HL-60 (cell line): ENCODE results near the gene TACR1.

ENCODE experiments used
- DNase-seq, 2 experiments: peaks; one replicate each; pipeline ENCODE4 v3.0.0-alpha.2; 2010 to 2020; ENCODE audit warnings: low read depth in 1 of 2, low spot score in 1 of 2
- H3K27ac ChIP-seq: fragments of 250-450 bp; sonication (Bioruptor Pico); replicated peaks from 2 replicates; pipeline ENCODE4 v1.5.1; 2020; ENCODE audit warnings: mild to moderate bottlenecking, moderate library complexity
- H3K27me3 ChIP-seq: fragments of 250-450 bp; sonication (Bioruptor Pico); 2 replicates; pipeline ENCODE4 v1.5.1; 2021; ENCODE audit warnings: mild to moderate bottlenecking, moderate library complexity; ENCODE audit not compliant: insufficient read depth, poor library complexity, severe bottlenecking
- H3K4me3 ChIP-seq: replicated peaks from 2 replicates; pipeline ENCODE4 v1.5.1; 2011; ENCODE audit warnings: mild to moderate bottlenecking, control low read depth, low read length; ENCODE audit not compliant: insufficient read depth
- GABPA ChIP-seq: IDR thresholded peaks from 2 replicates; pipeline ENCODE4 v1.6.1; 2012; ENCODE audit warnings: low read depth
- POLR2AphosphoS5 ChIP-seq: IDR thresholded peaks from 2 replicates; pipeline ENCODE4 v1.6.1; 2012; ENCODE audit warnings: low read depth
- SPI1 ChIP-seq: IDR thresholded peaks from 2 replicates; pipeline ENCODE4 v1.6.1; 2012; ENCODE audit warnings: low read depth, mild to moderate bottlenecking, borderline replicate concordance
- TF ChIP-seq, protein P1 (sequence below): IDR thresholded peaks from one replicate; pipeline ENCODE4 v1.5.1; 2011; ENCODE audit warnings: low read length, control low read depth, inconsistent platforms; ENCODE audit not compliant: insufficient read depth
- TF ChIP-seq, protein P2 (sequence below): IDR thresholded peaks from 2 replicates; pipeline ENCODE4 v1.6.1; 2012; ENCODE audit warnings: low read depth; ENCODE audit not compliant: insufficient replicate concordance

TACR1 gene

DNA sequence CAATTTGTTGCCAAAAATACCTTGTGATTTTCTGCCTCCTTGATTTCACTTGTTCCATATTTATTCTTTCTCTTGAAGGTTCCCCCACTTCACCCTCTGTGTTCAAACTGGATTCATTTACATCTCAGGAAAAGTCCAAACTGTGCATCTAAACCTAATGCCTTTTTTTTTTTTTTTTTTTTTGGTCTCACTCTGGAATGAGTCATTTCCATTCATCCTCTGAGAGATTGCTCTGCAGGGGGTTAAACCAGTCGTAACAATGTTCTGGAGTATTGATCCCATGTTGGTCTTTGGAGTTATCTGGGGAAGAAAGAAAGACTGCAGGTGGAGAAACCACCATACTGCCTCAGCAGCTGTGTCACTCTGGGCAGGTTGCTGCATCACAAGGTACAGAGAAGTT, 119.7 kb downstream of the TACR1 start:
- TF ChIP-seq, protein P1, sequence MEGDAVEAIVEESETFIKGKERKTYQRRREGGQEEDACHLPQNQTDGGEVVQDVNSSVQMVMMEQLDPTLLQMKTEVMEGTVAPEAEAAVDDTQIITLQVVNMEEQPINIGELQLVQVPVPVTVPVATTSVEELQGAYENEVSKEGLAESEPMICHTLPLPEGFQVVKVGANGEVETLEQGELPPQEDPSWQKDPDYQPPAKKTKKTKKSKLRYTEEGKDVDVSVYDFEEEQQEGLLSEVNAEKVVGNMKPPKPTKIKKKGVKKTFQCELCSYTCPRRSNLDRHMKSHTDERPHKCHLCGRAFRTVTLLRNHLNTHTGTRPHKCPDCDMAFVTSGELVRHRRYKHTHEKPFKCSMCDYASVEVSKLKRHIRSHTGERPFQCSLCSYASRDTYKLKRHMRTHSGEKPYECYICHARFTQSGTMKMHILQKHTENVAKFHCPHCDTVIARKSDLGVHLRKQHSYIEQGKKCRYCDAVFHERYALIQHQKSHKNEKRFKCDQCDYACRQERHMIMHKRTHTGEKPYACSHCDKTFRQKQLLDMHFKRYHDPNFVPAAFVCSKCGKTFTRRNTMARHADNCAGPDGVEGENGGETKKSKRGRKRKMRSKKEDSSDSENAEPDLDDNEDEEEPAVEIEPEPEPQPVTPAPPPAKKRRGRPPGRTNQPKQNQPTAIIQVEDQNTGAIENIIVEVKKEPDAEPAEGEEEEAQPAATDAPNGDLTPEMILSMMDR, result no peak
- TF ChIP-seq GABPA, result no peak
- TF ChIP-seq, protein P2, sequence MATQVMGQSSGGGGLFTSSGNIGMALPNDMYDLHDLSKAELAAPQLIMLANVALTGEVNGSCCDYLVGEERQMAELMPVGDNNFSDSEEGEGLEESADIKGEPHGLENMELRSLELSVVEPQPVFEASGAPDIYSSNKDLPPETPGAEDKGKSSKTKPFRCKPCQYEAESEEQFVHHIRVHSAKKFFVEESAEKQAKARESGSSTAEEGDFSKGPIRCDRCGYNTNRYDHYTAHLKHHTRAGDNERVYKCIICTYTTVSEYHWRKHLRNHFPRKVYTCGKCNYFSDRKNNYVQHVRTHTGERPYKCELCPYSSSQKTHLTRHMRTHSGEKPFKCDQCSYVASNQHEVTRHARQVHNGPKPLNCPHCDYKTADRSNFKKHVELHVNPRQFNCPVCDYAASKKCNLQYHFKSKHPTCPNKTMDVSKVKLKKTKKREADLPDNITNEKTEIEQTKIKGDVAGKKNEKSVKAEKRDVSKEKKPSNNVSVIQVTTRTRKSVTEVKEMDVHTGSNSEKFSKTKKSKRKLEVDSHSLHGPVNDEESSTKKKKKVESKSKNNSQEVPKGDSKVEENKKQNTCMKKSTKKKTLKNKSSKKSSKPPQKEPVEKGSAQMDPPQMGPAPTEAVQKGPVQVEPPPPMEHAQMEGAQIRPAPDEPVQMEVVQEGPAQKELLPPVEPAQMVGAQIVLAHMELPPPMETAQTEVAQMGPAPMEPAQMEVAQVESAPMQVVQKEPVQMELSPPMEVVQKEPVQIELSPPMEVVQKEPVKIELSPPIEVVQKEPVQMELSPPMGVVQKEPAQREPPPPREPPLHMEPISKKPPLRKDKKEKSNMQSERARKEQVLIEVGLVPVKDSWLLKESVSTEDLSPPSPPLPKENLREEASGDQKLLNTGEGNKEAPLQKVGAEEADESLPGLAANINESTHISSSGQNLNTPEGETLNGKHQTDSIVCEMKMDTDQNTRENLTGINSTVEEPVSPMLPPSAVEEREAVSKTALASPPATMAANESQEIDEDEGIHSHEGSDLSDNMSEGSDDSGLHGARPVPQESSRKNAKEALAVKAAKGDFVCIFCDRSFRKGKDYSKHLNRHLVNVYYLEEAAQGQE, result no peak
- TF ChIP-seq SPI1, result no peak
- no peak for TF ChIP-seq POLR2AphosphoS5
- Histone ChIP-seq H3K27me3 (peaks cover 2% of the 10 kb centered on the region), H3K4me3 (no peak overlapping the region), H3K27ac (no peak overlapping the region)
- no peak for DNase-seq

- no peak overlapping the region for H3K4me3 ChIP-seq
- TF ChIP-seq, protein P1, result no peak
- TF ChIP-seq, protein P2, result no peak
- TF ChIP-seq GABPA (no peak), POLR2AphosphoS5 (no peak), SPI1 (no peak)
- no peak overlapping the region for H3K27ac ChIP-seq
- H3K27me3 ChIP-seq, result peaks cover 2% of the 10 kb centered on the region
- DNase-seq, result no peak
Observed at GRCh38 chr2:75077909-75078308, 121.4 kb downstream of the TACR1 start.

DNA sequence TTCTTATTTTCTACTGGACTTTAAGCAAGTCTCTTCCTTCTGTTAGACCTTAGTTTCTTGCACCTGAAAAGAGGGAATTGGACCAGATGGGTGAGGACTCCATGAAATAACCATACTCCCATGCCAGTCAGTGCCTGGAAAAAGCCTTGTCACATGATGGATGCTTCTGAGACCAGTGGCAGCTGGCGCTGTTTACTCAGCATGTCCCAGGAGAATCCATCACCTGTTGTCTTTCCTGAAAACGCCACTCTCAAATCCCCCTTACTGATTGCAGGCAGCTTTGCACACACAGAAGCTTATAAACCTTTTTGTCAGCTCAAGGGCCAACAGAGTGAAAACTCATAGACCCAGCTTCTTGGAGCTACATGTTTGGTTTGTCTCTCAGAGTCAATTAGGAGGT, 123.2 kb downstream of the TACR1 start:
- TF ChIP-seq, protein P1, result no peak
- TF ChIP-seq, protein P2, result no peak
- no peak for TF ChIP-seq POLR2AphosphoS5
- no peak for TF ChIP-seq GABPA
- TF ChIP-seq SPI1, result no peak
- H3K27me3 ChIP-seq, result peaks cover 2% of the 10 kb centered on the region
- H3K27ac ChIP-seq, result no peak overlapping the region
- DNase-seq, result no peak
- no peak overlapping the region for H3K4me3 ChIP-seq
